Activated T-cell treated with anti-CD3 and anti-CD28 coated beads, Interleukin-2, amount 50 U/mL, for 24 hours (primary cell): ENCODE measurements around the gene SCAPER.
"Not testable (repeated sequence)": the region's sequence is repeated elsewhere in the genome, so short reads cannot be mapped to it uniquely, and the experiment has no call there.

Experiments
- DNase-seq: peaks from one replicate; pipeline ENCODE4 v3.0.0-alpha.2; 2020
- H3K27ac Mint-ChIP-seq: 2 replicates; pipeline ENCODE4 v1.8.0; 2020; ENCODE audit warnings: mild to moderate bottlenecking, mixed read lengths
- H3K27me3 Mint-ChIP-seq: 2 replicates; pipeline ENCODE4 v1.8.0; 2020; ENCODE audit warnings: mixed read lengths
- H3K36me3 Mint-ChIP-seq: 2 replicates; pipeline ENCODE4 v1.8.0; 2020; ENCODE audit warnings: low read depth, mixed read lengths
- H3K4me1 Mint-ChIP-seq: 2 replicates; pipeline ENCODE4 v1.8.0; 2020; ENCODE audit warnings: low read depth, mixed read lengths
- H3K4me3 Mint-ChIP-seq: 2 replicates; pipeline ENCODE4 v1.8.0; 2020; ENCODE audit warnings: mild to moderate bottlenecking, moderate library complexity, mixed read lengths
- H3K9me3 Mint-ChIP-seq: 2 replicates; pipeline ENCODE4 v1.8.0; 2020; ENCODE audit warnings: mixed read lengths

SCAPER gene

DNA sequence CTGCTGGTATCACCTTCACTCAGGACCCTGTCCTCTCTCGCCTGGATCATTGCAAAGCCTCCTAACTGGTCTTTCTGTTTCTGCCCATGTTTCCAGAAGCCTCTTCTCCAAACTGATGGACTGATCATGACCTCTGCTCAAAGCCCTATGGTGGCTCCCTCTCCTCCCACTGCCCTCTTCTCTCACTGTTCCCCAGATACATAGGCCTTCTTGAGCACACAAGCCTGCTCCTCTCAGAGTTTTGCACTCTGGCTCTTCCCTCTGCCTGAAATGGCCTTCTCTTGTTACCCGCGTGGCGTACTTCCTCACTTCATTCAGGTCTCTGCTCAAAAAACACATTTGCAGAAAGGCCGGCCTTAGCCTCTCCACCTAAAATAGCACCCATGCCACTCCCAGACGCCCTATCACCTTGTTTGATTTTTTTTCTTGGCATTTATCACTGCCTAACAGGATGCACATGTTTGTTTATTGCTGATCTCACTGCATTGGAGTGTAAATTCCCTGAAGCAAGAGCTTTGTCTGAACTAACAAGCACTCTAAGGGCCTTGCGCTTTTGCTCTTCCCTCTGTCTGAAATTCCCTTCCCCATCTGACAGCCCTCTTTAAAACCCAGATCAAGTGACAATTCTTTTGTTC, 592.5 kb downstream of the SCAPER start:
- H3K9me3 Mint-ChIP-seq: no peaks in the 10 kb centered on the region
- H3K4me1 Mint-ChIP-seq: peaks cover 35% of the 10 kb centered on the region
- no peak for DNase-seq
- no peaks in the 10 kb centered on the region for H3K27me3 Mint-ChIP-seq
- peaks cover 25% of the 10 kb centered on the region for H3K36me3 Mint-ChIP-seq
- no peak overlapping the region for H3K27ac Mint-ChIP-seq
- no peak overlapping the region for H3K4me3 Mint-ChIP-seq

DNA sequence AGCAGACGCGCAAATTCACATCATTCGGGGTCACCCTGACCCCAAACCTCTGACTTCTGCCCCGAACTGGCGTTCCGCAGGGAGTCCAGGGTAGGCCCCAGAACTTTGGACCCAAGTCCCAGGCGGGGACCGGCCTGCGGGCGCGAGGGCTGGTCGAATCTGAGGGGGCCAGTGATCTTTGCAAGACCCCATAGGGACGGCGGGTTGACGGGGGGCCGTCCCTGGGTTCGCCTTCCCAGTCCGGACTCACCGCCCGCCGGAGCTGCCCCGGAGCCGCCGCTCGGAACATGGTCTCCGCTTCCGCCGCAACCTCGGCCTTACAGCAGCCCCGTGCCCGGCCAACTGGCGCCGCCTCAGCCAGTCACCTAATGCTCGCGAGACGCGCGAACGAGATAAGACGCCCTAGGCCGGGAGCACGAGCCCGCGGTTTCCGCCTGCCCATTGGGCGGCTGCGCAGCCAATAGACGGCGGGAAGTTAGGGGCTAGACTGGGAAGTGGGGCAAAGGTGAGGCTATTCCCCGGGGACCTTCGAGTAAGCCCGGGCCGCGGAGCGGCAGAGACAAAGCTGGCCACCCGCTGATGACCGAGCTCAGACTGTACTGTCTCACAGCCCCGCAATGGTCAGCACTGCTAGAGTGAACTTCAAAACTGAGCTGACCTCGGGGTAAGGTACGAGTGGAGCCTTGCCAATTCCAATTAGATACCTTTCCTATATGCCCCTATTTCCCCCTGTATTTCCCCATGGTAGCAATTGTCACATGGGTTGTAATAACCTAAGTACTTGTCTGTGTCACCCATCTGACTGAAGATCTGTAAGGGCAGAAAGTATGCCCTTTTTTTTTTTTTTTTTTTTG, 593.8 kb downstream of the SCAPER start, which contains the start of gene ETFA:
ETFA (minus strand) TSS at position 370 of the 854 bp plus-strand sequence; CDS start at position 289, 81 bp downstream.
- peak; percentile 94 for DNase-seq
- no peaks in the 10 kb centered on the region for H3K9me3 Mint-ChIP-seq
- peaks cover 29% of the 10 kb centered on the region for H3K36me3 Mint-ChIP-seq
- H3K27me3 Mint-ChIP-seq: no peaks in the 10 kb centered on the region
- peaks cover 41% of the 10 kb centered on the region for H3K4me1 Mint-ChIP-seq
- H3K27ac Mint-ChIP-seq: peak within 1 kb of the TSS; percentile 94
- H3K4me3 Mint-ChIP-seq: peak within 1 kb of the TSS; percentile 93

DNA sequence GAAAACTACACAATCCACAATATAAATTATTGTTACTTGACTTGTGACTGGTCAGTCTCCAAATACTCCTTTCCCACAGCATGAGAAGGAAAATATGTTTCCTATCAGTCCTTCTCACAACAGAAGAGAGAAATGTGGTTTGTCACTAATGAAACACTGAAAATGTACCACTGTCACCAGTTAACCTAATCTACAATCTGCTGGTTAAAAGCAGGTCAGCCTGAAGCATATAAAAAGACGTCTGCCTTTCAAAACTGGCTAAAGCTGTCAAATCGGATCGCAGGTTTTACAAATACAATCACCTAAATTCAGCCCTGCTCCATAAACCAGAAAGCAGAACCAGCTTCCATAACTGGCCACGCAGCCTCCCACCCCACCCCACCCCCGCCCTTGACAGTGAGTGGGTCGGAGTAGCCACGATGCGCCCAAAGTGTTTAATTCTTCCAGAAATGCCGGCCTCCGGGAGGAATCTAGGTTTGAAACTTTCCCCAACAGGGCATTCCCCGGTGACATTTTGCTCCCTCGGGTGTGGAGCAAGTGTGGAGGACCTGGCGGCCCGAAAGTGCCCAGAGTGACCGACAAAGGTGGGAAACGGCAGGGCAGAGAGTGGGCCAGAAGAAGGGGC, 594.6 kb downstream of the SCAPER start:
- H3K4me1 Mint-ChIP-seq: peaks cover 46% of the 10 kb centered on the region

DNA sequence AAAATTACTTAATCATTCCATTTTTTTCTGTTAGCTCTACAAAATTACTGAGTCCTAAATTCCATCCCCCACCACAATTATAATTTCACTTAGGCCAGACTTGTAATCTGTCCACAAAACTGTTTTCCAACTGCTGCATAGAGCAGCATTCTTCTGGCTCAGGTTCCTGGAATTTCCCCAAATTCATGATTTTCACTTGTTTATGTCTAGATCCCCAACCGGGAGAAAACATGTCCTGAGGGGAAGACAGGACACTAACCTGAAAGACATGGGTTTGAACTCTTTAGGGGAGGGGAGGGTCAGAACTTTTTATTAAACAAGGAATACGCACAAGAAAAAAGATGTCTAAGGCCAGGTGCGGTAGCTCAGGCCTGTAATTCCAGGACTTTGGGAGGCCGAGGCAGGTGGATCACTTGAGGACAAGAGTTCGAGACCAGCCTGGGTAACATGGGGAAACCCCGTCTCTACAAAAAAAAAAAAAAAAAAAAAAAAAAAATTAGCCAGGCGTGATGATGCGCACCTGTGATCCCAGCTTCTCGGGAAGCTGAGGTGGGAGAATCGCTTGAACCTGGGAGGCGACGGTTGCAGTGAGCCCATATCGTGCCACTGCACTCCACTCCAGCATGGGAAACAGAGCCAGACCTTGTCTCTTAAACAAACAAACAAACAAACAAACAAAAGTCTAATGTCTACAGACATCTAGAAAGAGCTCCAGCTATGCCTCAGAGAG, 595.4 kb downstream of the SCAPER start:
- H3K27me3 Mint-ChIP-seq: no peaks in the 10 kb centered on the region
- H3K27ac Mint-ChIP-seq: peak overlapping the region; percentile 72
- H3K4me3 Mint-ChIP-seq: peak overlapping the region; percentile 93
- no peak for DNase-seq
- peaks cover 3% of the 10 kb centered on the region for H3K9me3 Mint-ChIP-seq
- H3K4me1 Mint-ChIP-seq: peaks cover 53% of the 10 kb centered on the region
- peaks cover 37% of the 10 kb centered on the region for H3K36me3 Mint-ChIP-seq

More for the DNA sequence above, 594.6 kb downstream of the SCAPER start:
- Mint-ChIP-seq H3K36me3 (peaks cover 32% of the 10 kb centered on the region), H3K9me3 (no peaks in the 10 kb centered on the region), H3K27ac (peak overlapping the region; percentile 94), H3K4me3 (peak overlapping the region; percentile 93), H3K27me3 (no peaks in the 10 kb centered on the region)
- DNase-seq: no peak

DNA sequence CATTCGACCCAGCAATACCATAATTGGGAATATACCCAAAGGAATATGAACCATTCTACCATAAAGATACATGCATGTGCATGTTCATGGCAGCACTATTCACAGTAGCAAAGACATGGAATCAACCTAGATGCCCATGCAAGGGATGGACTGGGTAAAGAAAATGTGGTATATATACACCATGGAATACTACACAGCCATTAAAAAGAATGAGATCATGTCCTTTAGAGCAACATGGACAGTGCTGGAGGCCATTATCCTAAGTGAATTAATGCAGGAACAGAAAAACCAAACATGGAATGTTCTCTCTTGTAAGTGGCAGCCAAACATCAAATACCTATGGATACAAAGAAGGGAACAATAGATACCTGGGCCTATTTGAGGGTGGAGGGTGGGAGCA, 601.2 kb downstream of the SCAPER start:
- no peak overlapping the region for H3K4me3 Mint-ChIP-seq
- H3K27ac Mint-ChIP-seq: no peak overlapping the region
- peaks cover 3% of the 10 kb centered on the region for H3K9me3 Mint-ChIP-seq
- no peak for DNase-seq
- H3K4me1 Mint-ChIP-seq: peaks cover 56% of the 10 kb centered on the region
- H3K27me3 Mint-ChIP-seq: no peaks in the 10 kb centered on the region
- peaks cover 33% of the 10 kb centered on the region for H3K36me3 Mint-ChIP-seq

DNA sequence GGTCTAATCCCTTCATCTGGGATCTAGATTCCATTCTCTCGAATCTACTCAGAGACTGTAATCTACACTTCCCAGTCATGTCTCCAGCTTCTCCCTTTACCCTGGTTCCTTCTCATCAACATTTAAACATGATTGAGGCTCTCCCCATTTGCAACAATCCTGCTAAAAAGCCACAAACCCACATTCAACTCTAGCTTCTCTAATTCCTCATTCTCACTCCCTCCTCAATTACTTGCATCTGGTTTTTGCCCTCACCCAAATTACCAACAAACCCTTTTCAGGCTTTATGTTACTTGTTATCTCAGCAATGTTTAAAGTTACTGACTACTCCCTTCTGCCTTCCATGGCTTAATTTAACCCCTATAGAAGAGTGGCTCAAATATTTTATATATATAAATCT, 605.4 kb downstream of the SCAPER start:
- H3K4me1 Mint-ChIP-seq: peaks cover 40% of the 10 kb centered on the region
- H3K36me3 Mint-ChIP-seq: peaks cover 24% of the 10 kb centered on the region
- H3K9me3 Mint-ChIP-seq: no peaks in the 10 kb centered on the region
- H3K27me3 Mint-ChIP-seq: no peaks in the 10 kb centered on the region
- no peak overlapping the region for H3K27ac Mint-ChIP-seq
- H3K4me3 Mint-ChIP-seq: no peak overlapping the region
- no peak for DNase-seq

DNA sequence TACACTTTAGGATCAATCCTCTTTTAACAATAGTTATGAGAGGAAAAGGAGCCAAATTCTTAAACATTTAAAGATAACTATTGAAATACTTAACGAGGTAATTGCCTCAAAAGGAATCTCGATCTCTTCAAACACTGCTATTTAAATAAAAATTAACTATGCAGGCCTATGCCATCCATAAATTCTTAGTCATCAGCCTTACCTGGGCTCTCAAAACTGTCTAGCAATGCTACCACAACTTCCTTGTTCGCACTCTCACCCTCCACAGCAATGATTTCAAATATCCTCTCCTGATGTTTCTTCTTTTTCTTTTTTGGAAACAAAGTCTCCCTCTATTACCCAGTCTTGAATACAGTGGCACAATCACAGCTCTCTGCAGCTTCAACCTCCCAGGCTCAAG, 606.2 kb downstream of the SCAPER start:
- Mint-ChIP-seq H3K9me3 (no peaks in the 10 kb centered on the region), H3K36me3 (peaks cover 20% of the 10 kb centered on the region), H3K4me3 (no peak overlapping the region), H3K4me1 (peaks cover 44% of the 10 kb centered on the region), H3K27ac (no peak overlapping the region), H3K27me3 (no peaks in the 10 kb centered on the region)
- no peak for DNase-seq

DNA sequence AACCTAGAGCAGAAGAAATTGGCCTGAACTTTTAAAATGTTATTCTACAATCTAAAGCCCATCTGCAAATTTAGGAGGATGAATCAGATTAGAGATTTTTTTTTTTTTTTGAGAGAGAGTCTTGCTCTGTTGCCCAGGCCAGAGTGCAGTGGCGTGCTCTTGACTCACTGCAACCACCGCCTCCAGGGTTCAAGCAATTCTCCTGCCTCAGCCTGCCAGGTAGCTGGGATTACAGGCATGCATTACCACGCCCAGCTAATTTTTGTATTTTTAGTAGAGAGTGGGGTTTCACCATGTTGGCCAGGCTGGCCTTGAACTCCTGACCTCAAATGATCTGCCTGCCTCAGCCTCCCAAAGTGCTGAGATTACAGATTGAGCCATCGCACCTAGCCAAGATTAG, 607.2 kb downstream of the SCAPER start:
- Mint-ChIP-seq H3K4me1 (peaks cover 45% of the 10 kb centered on the region), H3K36me3 (peaks cover 21% of the 10 kb centered on the region)
- H3K27me3 Mint-ChIP-seq, H3K9me3 Mint-ChIP-seq, DNase-seq, H3K27ac Mint-ChIP-seq, H3K4me3 Mint-ChIP-seq: not testable (repeated sequence)
